ENCODE measurements around the gene NEAT1.

NEAT1 gene

DNA sequence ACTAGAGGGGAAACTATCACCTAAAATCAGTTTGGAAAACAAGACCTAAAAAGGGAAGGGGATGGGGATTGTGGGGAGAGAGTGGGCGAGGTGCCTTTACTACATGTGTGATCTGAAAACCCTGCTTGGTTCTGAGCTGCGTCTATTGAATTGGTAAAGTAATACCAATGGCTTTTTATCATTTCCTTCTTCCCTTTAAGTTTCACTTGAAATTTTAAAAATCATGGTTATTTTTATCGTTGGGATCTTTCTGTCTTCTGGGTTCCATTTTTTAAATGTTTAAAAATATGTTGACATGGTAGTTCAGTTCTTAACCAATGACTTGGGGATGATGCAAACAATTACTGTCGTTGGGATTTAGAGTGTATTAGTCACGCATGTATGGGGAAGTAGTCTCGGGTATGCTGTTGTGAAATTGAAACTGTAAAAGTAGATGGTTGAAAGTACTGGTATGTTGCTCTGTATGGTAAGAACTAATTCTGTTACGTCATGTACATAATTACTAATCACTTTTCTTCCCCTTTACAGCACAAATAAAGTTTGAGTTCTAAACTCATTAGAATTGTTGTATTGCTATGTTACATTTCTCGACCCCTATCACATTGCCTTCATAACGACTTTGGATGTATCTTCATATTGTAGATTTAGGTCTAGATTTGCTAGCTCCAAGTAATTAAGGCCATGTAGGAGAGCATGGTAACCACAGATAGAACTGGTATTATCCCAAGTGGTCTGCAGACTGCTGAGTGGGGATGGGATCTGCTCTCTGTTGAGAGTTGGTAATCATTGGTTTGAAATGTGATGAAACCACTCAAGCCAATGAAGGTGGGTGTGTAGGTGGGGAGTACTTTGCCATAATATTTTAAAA is 3.6 kb downstream of the NEAT1 start:
- no peaks in the 10 kb centered on the region; the same call in 1 of the 2 replicates for H3K36me3 ChIP-seq (ENCODE audit: insufficient read depth, low read length)
- H3K4me2 ChIP-seq (ENCODE audit: low read depth, low read length, poor library complexity, severe bottlenecking) = peak overlapping the region; percentile 99
- peaks cover 77% of the 10 kb centered on the region for H4K20me1 ChIP-seq (ENCODE audit: insufficient read depth, low read length, poor library complexity, severe bottlenecking)
- H3K4me1 ChIP-seq (ENCODE audit: insufficient read depth, low read length, poor library complexity, severe bottlenecking) = peaks cover 75% of the 10 kb centered on the region
- no peak overlapping the region for H2AFZ ChIP-seq (ENCODE audit: low read length)
- H3K4me3 ChIP-seq (ENCODE audit: low read length, poor library complexity, severe bottlenecking) = peak overlapping the region; percentile 94
- H3K27me3 ChIP-seq (ENCODE audit: insufficient read depth, low read length, poor library complexity, severe bottlenecking) = no peaks in the 10 kb centered on the region
- no peak for TF ChIP-seq EZH2phosphoT487 (IDR thresholded peaks at IDR 0.05; ENCODE audit: borderline replicate concordance)
- TF ChIP-seq, protein P1, sequence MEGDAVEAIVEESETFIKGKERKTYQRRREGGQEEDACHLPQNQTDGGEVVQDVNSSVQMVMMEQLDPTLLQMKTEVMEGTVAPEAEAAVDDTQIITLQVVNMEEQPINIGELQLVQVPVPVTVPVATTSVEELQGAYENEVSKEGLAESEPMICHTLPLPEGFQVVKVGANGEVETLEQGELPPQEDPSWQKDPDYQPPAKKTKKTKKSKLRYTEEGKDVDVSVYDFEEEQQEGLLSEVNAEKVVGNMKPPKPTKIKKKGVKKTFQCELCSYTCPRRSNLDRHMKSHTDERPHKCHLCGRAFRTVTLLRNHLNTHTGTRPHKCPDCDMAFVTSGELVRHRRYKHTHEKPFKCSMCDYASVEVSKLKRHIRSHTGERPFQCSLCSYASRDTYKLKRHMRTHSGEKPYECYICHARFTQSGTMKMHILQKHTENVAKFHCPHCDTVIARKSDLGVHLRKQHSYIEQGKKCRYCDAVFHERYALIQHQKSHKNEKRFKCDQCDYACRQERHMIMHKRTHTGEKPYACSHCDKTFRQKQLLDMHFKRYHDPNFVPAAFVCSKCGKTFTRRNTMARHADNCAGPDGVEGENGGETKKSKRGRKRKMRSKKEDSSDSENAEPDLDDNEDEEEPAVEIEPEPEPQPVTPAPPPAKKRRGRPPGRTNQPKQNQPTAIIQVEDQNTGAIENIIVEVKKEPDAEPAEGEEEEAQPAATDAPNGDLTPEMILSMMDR (conservative IDR thresholded peaks at IDR 0.05; ENCODE audit: low read length) = no peak
- H3F3A ChIP-seq (ENCODE audit: low read depth) = peaks cover 23% of the 10 kb centered on the region
- H3K9me3 ChIP-seq (ENCODE audit: insufficient read depth, low read depth, low read length) = no peaks in the 10 kb centered on the region
- H3K79me2 ChIP-seq (ENCODE audit: insufficient read depth, low read length) = peaks cover 98% of the 10 kb centered on the region
- peak overlapping the region; percentile 100 for H3K9ac ChIP-seq (ENCODE audit: low read depth, low read length, poor library complexity, severe bottlenecking)
- no peaks in the 10 kb centered on the region for H3K9me2 ChIP-seq (replicated peaks; ENCODE audit: low read depth, low read length)

- peaks cover 79% of the 10 kb centered on the region for H3K4me1 ChIP-seq (ENCODE audit: insufficient read depth, low read length, poor library complexity, severe bottlenecking)
- peak overlapping the region; percentile 100 for H3K9ac ChIP-seq (ENCODE audit: low read depth, low read length, poor library complexity, severe bottlenecking)
- no peaks in the 10 kb centered on the region for H3K27me3 ChIP-seq (ENCODE audit: insufficient read depth, low read length, poor library complexity, severe bottlenecking)
- H3K36me3 ChIP-seq (ENCODE audit: insufficient read depth, low read length) = no peaks in the 10 kb centered on the region; the same call in 1 of the 2 replicates
- H2AFZ ChIP-seq (ENCODE audit: low read length) = no peak overlapping the region
- peak overlapping the region; percentile 94 for H3K4me3 ChIP-seq (ENCODE audit: low read length, poor library complexity, severe bottlenecking)
- peaks cover 98% of the 10 kb centered on the region for H3K79me2 ChIP-seq (ENCODE audit: insufficient read depth, low read length)
- H3F3A ChIP-seq (ENCODE audit: low read depth) = peaks cover 28% of the 10 kb centered on the region
- no peaks in the 10 kb centered on the region for H3K9me3 ChIP-seq (ENCODE audit: insufficient read depth, low read depth, low read length)
- TF ChIP-seq, protein P1 (conservative IDR thresholded peaks at IDR 0.05; ENCODE audit: low read length) = no peak
- no peak for TF ChIP-seq EZH2phosphoT487 (IDR thresholded peaks at IDR 0.05; ENCODE audit: borderline replicate concordance)
- peak overlapping the region; percentile 99 for H3K4me2 ChIP-seq (ENCODE audit: low read depth, low read length, poor library complexity, severe bottlenecking)
- no peaks in the 10 kb centered on the region for H3K9me2 ChIP-seq (replicated peaks; ENCODE audit: low read depth, low read length)
- H4K20me1 ChIP-seq (ENCODE audit: insufficient read depth, low read length, poor library complexity, severe bottlenecking) = peaks cover 85% of the 10 kb centered on the region
Observed at GRCh38 chr11:65426839-65427690, 4.5 kb downstream of the NEAT1 start.

- H4K20me1 ChIP-seq (ENCODE audit: insufficient read depth, low read length, poor library complexity, severe bottlenecking) = peaks cover 92% of the 10 kb centered on the region
- no peaks in the 10 kb centered on the region; the same call in 1 of the 2 replicates for H3K36me3 ChIP-seq (ENCODE audit: insufficient read depth, low read length)
- TF ChIP-seq, protein P1 (conservative IDR thresholded peaks at IDR 0.05; ENCODE audit: low read length) = no peak
- no peaks in the 10 kb centered on the region for H3K9me2 ChIP-seq (replicated peaks; ENCODE audit: low read depth, low read length)
- H3K9me3 ChIP-seq (ENCODE audit: insufficient read depth, low read depth, low read length) = no peaks in the 10 kb centered on the region
- H3F3A ChIP-seq (ENCODE audit: low read depth) = peaks cover 28% of the 10 kb centered on the region
- H3K4me1 ChIP-seq (ENCODE audit: insufficient read depth, low read length, poor library complexity, severe bottlenecking) = peaks cover 87% of the 10 kb centered on the region
- peak overlapping the region; percentile 100 for H3K9ac ChIP-seq (ENCODE audit: low read depth, low read length, poor library complexity, severe bottlenecking)
- H3K4me3 ChIP-seq (ENCODE audit: low read length, poor library complexity, severe bottlenecking) = peak overlapping the region; percentile 94
- peaks cover 100% of the 10 kb centered on the region for H3K79me2 ChIP-seq (ENCODE audit: insufficient read depth, low read length)
- no peak overlapping the region for H2AFZ ChIP-seq (ENCODE audit: low read length)
- H3K4me2 ChIP-seq (ENCODE audit: low read depth, low read length, poor library complexity, severe bottlenecking) = peak overlapping the region; percentile 99
- no peaks in the 10 kb centered on the region for H3K27me3 ChIP-seq (ENCODE audit: insufficient read depth, low read length, poor library complexity, severe bottlenecking)
Observed at GRCh38 chr11:65427691-65428577, 5.3 kb downstream of the NEAT1 start.
